ENCODE measurements around the gene CCDC188. TPM values are rescaled to one million over a fixed set of nuclear protein-coding genes. Genes with fewer than 3 reads are reported as not detected.

Gene CCDC188
- polyA plus RNA-seq, 1 donor (not counting 4 experiments of a cell fraction or from before 2014, with no cell fraction given): not detected

GRCh38 chr22:20138868-20139267, 12.0 kb downstream of the CCDC188 start:
- H3K9me1 ChIP-seq (ENCODE audit: control insufficient read depth, extremely low read depth, insufficient read depth, low read length): no peaks in the 10 kb centered on the region
- H3K79me2 ChIP-seq (ENCODE audit: control insufficient read depth, insufficient read depth, low read length): peaks cover 54% of the 10 kb centered on the region
- H3K36me3 ChIP-seq (ENCODE audit: control insufficient read depth in 2 of 2, extremely low read depth in 1 of 2, insufficient read depth in 2 of 2, low read length in 2 of 2): peaks cover 9 to 23% of the 10 kb centered on the region in 2 experiments
- H3K27ac ChIP-seq (ENCODE audit: control insufficient read depth, insufficient read depth, low read length): no peak overlapping the region
- FAIRE-seq: no peak
- no peak overlapping the region for H3K9ac ChIP-seq (ENCODE audit: control insufficient read depth, extremely low read depth, insufficient read depth, low read length)
- no peak overlapping the region for H3K4me2 ChIP-seq (ENCODE audit: control insufficient read depth, extremely low read depth, insufficient read depth, low read depth, low read length)
- no peak overlapping the region for H2AFZ ChIP-seq (ENCODE audit: control insufficient read depth, low read length)
- H3K4me1 ChIP-seq (ENCODE audit: control insufficient read depth, extremely low read depth, insufficient read depth, low read length): peaks cover 5% of the 10 kb centered on the region
- H3K27me3 ChIP-seq (ENCODE audit: control insufficient read depth, extremely low read depth, insufficient read depth, low read length): no peaks in the 10 kb centered on the region
- no peak for TF ChIP-seq EZH2 (IDR thresholded peaks at IDR 0.05; ENCODE audit: low read length)
- TF ChIP-seq, protein P1, sequence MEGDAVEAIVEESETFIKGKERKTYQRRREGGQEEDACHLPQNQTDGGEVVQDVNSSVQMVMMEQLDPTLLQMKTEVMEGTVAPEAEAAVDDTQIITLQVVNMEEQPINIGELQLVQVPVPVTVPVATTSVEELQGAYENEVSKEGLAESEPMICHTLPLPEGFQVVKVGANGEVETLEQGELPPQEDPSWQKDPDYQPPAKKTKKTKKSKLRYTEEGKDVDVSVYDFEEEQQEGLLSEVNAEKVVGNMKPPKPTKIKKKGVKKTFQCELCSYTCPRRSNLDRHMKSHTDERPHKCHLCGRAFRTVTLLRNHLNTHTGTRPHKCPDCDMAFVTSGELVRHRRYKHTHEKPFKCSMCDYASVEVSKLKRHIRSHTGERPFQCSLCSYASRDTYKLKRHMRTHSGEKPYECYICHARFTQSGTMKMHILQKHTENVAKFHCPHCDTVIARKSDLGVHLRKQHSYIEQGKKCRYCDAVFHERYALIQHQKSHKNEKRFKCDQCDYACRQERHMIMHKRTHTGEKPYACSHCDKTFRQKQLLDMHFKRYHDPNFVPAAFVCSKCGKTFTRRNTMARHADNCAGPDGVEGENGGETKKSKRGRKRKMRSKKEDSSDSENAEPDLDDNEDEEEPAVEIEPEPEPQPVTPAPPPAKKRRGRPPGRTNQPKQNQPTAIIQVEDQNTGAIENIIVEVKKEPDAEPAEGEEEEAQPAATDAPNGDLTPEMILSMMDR (optimal IDR thresholded peaks at IDR 0.05 in 1 of 3, IDR thresholded peaks at IDR 0.05 in 1 of 3, conservative IDR thresholded peaks at IDR 0.05 in 1 of 3; ENCODE audit: extremely low read depth in 1 of 3, insufficient read depth in 2 of 3, low read length in 3 of 3): no peak
- no peak overlapping the region for H3K4me3 ChIP-seq (ENCODE audit: control insufficient read depth in 2 of 3, extremely low read depth in 1 of 3, insufficient read depth in 2 of 3, low read depth in 1 of 3, low read length in 3 of 3)
- no peaks in the 10 kb centered on the region for H3K9me3 ChIP-seq (ENCODE audit: control insufficient read depth, low read depth, low read length)
- dilution Hi-C loops (cut with MboI; ENCODE audit: extremely low pct_ligation_motif_present, low sequenced_read_pairs): no loop called here
- DNase-seq (ENCODE audit: low read depth, low spot score): no peak
- peaks cover 30% of the 10 kb centered on the region for H4K20me1 ChIP-seq (ENCODE audit: control insufficient read depth, extremely low read depth, insufficient read depth, low read length)

GRCh38 chr22:20138417-20138738, 12.5 kb downstream of the CCDC188 start:
- Histone ChIP-seq H3K9me3 (ENCODE audit: control insufficient read depth, low read depth, low read length) (no peaks in the 10 kb centered on the region), H3K9ac (ENCODE audit: control insufficient read depth, extremely low read depth, insufficient read depth, low read length) (no peak overlapping the region), H4K20me1 (ENCODE audit: control insufficient read depth, extremely low read depth, insufficient read depth, low read length) (peaks cover 31% of the 10 kb centered on the region), H3K4me2 (ENCODE audit: control insufficient read depth, extremely low read depth, insufficient read depth, low read depth, low read length) (no peak overlapping the region), H3K27ac (ENCODE audit: control insufficient read depth, insufficient read depth, low read length) (no peak overlapping the region), H2AFZ (ENCODE audit: control insufficient read depth, low read length) (no peak overlapping the region), H3K9me1 (ENCODE audit: control insufficient read depth, extremely low read depth, insufficient read depth, low read length) (no peaks in the 10 kb centered on the region), H3K27me3 (ENCODE audit: control insufficient read depth, extremely low read depth, insufficient read depth, low read length) (no peaks in the 10 kb centered on the region), H3K79me2 (ENCODE audit: control insufficient read depth, insufficient read depth, low read length) (peaks cover 56% of the 10 kb centered on the region), H3K36me3 (ENCODE audit: control insufficient read depth in 2 of 2, extremely low read depth in 1 of 2, insufficient read depth in 2 of 2, low read length in 2 of 2) (peaks cover 9 to 23% of the 10 kb centered on the region in 2 experiments), H3K4me1 (ENCODE audit: control insufficient read depth, extremely low read depth, insufficient read depth, low read length) (peaks cover 7% of the 10 kb centered on the region), H3K4me3 (ENCODE audit: control insufficient read depth in 2 of 3, extremely low read depth in 1 of 3, insufficient read depth in 2 of 3, low read depth in 1 of 3, low read length in 3 of 3) (no peak overlapping the region)
- no peak for FAIRE-seq
- no peak for DNase-seq (ENCODE audit: low read depth, low spot score)
- dilution Hi-C loops (cut with MboI; ENCODE audit: extremely low pct_ligation_motif_present, low sequenced_read_pairs): no loop called here
- TF ChIP-seq, protein P1 (optimal IDR thresholded peaks at IDR 0.05 in 1 of 3, IDR thresholded peaks at IDR 0.05 in 1 of 3, conservative IDR thresholded peaks at IDR 0.05 in 1 of 3; ENCODE audit: extremely low read depth in 1 of 3, insufficient read depth in 2 of 3, low read length in 3 of 3): peak in 2 of 3 experiments; percentile 15 to 17
- TF ChIP-seq EZH2 (IDR thresholded peaks at IDR 0.05; ENCODE audit: low read length): no peak

Data from keratinocyte (primary cell).